GM19468 (cell line): ENCODE results near the gene SNTG2.
"Not testable (repeated sequence)": the region's sequence is repeated elsewhere in the genome, so short reads cannot be mapped to it uniquely, and the experiment has no call there.

Experiments used
- ATAC-seq: cut with Tn5 transposase; IDR thresholded peaks from one replicate; pipeline ENCODE4 v1.9.1; 2021; ENCODE audit warnings: mild to moderate bottlenecking, moderate library complexity, moderate number of reproducible peaks; ENCODE audit not compliant: unreplicated experiment; ENCODE audit errors: extremely low read depth

The SNTG2 gene

DNA sequence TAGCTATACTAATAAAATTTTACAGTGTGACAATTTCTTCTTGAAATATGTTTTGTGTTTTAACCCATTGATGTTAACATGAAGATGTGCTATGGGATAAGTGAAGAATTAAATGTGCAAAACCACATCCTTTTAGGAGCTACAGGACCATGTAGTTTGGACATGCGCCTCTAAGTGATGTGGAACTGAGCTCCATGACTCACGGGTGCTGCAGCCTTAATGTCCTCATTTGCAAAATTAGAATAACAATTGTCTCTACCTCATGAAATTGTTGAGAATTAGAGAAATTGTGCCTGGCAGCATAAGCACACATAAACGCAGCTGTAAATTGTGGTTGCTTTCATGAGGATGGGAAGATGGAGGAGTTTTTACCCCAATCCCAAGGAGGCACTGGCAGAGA lies 431.0 kb downstream of the SNTG2 start:
- no peak for ATAC-seq

DNA sequence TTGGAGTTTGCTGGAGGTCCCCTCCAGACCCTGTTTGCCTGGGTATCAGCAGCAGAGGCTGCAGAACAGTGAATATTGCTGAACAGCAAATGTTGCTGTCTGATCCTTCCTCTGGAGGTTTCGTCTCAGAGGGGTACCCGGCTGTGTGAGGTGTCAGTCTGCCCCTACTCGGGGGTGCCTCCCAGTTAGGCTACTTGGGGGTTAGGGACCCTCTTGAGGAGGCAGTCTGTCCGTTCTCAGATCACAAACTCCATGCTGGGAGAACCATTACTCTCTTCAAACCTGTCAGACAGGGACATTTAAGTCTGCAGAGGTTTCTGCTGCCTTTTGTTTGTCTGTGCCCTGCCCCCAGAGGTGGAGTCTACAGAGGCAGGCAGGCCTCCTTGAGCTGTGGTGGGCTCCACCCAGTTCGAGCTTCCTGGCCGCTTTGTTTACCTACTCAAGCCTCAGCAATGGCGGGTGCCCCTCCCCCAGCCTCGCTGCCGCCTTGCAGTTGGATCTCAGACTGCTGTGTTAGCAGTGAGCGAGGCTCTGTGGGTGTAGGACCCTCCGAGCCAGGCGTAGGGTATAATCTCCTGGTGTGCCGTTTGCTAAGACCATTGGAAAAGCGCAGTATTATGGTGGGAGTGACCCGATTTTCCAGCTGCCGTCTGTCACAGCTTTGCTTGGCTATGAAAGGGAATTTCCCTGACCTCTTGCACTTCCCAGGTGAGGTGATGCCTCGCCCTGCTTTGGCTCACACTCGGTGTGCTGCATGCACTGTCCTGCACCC lies 437.5 kb downstream of the SNTG2 start:
- ATAC-seq, result not testable (repeated sequence)

GRCh38 chr2:1390118-1390517 lies 439.5 kb downstream of the SNTG2 start:
- not testable (repeated sequence) for ATAC-seq

- ATAC-seq, result no peak
These were observed 442.7 kb downstream of the SNTG2 start for GRCh38 chr2:1393321-1393720.

GRCh38 chr2:1394709-1395408 lies 444.2 kb downstream of the SNTG2 start:
- ATAC-seq, result no peak

DNA sequence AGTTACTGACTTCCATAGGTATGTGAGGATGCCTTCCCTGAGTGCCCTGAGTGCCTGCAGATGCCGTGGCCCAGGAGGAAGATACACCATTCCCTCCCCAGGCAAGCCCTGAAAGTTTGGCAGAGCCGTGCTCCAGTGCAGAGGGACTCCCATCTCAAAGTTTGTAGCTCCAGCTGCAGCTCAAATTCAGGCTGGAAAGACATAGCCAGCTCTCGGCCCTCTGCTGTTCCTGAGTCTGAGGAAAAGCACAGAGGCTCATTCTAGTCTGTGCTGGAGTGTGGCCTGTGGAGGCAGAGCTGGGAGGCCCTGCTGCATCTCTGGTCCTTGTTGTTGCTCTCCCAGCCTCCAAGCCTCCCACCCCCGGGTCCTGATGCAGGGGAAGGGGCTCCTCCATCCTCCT lies 446.7 kb downstream of the SNTG2 start:
- no peak for ATAC-seq

DNA sequence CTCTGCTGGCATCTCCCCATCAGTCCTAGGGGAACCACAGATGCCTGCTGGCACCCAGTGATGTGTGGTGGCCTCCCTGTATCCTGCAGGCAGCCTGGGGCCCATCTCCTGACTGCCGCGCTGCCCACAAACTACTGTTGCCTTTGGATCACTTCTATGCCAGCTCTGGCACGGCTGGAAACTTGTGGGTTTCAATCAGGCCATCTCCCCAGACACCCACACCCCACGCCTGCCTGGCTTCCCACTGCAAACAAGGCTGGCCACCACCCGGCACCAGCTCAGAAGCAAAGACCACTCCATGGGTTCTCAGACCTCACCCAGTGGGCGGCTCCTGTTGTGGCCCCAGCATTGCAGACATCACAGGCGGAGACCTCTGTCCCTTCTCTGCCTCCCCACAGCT lies 447.5 kb downstream of the SNTG2 start:
- ATAC-seq, result no peak

- no peak for ATAC-seq
These were observed 450.5 kb downstream of the SNTG2 start for GRCh38 chr2:1400943-1401735.

GRCh38 chr2:1402064-1402463 lies 451.4 kb downstream of the SNTG2 start:
- ATAC-seq, result no peak

DNA sequence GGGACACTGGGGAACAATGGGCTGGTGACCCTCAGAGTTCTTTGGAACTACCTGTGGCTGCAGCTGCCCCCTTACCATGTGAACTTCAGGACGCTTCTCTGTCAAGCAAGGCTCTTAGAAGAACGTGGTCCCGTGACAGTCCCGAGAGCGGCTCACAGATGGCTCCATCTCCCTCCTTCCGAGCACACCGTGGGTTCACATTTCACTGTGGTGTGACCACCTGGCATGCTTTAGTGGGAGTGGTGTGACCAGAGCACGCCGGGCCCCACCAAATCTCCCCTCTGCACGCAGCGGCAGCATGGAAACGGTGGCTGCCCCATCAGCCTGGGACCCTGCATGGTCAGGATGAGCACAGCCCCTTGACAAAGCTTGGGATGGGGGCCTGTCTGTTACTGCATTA lies 452.9 kb downstream of the SNTG2 start:
- ATAC-seq, result no peak

GRCh38 chr2:1405124-1405523 lies 454.5 kb downstream of the SNTG2 start:
- no peak for ATAC-seq

DNA sequence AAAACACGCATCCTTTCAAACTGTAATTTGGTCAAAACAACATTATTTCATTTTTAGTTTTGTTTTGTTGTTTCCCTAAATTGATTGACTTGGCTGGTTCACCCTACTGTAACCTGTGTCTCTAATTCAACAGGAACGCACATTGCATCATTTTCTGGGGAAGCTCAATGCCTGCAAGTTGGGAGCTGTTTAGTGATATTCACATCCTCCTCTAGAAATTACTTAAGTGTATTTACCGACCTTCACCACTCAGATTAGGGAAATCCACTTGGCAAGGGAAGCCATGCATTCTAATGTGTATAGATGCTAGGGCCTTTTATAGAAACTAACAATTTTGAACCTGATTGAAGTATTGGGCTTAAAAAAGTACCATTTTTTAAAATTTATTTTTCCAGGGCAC lies 455.3 kb downstream of the SNTG2 start:
- ATAC-seq, result no peak

DNA sequence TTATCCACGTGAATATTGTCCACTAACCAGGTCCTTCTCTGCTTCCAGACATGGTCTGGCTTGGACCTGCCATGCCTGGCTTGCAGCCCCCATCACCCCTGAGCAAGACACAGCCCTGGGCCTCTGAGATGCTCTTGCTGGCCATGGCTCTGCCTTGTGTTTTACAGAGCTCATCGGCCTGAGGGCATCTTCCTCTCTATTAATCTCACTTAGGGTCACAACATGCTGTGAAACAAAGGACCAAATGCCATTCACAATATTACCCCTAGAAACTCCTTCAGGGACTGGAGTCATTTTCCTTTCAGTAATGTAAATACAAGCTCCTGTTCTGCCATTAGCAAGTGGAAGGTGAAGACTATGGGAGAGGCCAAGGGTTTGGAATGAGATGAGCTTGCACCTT lies 455.8 kb downstream of the SNTG2 start:
- no peak for ATAC-seq

DNA sequence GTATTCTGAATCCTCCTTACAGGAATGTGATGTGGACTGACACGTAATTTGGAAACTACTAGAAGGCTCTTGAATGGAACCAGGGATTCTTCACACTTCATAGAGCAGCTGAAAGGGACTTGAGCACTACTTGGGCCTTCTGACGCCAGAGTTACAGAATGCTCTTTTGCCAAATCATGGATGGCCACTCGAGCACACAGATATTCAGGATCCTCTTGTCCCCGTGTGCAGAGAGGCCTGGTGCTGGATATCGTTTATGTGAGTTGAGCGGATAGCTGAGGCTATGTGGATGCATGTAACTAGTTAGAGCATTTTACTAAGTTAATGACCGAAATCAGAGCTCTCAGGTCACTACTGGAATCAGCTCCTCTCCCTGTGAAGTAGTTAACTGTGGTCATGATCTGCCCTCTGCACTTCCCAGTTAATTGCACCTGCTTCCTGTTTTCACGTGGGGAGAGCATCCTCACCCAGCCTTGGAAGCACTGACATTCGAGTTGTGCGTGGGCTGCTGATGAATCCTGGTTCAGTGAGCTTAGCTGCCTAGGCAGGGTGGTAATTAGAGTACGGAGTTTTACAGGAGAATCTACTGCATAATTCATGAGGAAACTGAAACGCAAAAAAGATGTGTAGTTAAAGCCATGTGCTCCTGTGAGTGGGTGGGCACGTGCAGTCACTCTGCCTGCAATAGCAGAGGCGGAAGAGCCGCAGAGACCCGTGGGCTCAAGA lies 457.5 kb downstream of the SNTG2 start:
- ATAC-seq, result no peak

GRCh38 chr2:1413156-1413710 lies 462.6 kb downstream of the SNTG2 start, which contains the start of gene TPO:
Gene TPO (plus strand): TSS chr2:1413463. CDS start chr2:1414409, 946 bp downstream.
- ATAC-seq, result no peak

DNA sequence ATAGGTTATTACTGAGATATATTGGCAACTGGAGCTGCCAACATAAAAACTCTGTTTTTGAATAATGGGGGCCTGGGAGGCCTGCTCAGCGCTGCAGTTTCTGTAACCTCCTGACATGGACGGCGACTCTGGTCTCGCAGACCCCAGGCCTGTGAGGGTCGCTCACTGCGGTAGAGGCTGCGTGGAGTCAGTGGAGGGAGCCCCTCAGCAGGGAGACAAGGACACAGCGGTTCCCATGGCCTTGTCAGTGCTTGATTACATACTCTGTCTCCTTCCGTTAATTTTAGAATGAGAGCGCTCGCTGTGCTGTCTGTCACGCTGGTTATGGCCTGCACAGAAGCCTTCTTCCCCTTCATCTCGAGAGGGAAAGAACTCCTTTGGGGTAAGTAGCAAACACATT lies 463.5 kb downstream of the SNTG2 start:
- no peak for ATAC-seq

- ATAC-seq, result not testable (repeated sequence)
These were observed 464.3 kb downstream of the SNTG2 start for GRCh38 chr2:1414901-1415300.

DNA sequence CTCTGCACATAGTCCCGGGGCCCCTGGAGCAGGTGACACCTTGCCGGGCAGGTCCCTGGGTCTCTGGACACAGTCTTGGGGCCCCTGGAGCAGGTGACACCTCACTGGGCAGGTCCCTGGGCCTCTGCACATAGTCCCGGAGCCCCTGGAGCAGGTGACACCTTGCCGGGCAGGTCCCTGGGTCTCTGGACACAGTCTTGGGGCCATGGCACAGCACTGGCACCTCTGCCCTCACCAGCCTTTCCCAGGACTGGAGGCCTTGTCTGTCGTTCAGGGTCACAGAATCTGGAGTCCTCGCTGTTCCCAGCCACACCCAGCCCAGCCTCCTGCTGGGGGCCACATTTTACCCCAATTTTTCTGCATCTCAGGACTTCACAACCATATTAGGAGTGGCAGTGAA lies 464.9 kb downstream of the SNTG2 start:
- ATAC-seq, result no peak
